Activated CD4-positive, CD25-positive, alpha-beta regulatory T cell treated with anti-CD3 and anti-CD28 coated beads, Interleukin-2, amount 50 U/mL, for 24 hours (primary cell): ENCODE measurements around the gene WNT7B.

Source experiments
- ATAC-seq, 2 donors: fragments of 150-1000 bp; cut with Tn5 transposase; one replicate each; pipeline ENCODE4 v1.10.0; 2021; ENCODE audit warnings: mild to moderate bottlenecking in 1 of 2, moderate library complexity in 1 of 2

The WNT7B gene

GRCh38 chr22:45995405-45996101 lies 18.6 kb upstream of the WNT7B start:
- ATAC-seq, result no peak

GRCh38 chr22:45994491-45995404 lies 17.8 kb upstream of the WNT7B start:
- peak; percentile 60 to 62 for ATAC-seq

GRCh38 chr22:45993841-45994240 lies 16.9 kb upstream of the WNT7B start:
- ATAC-seq, result no peak

- ATAC-seq, result no peak
Measured at GRCh38 chr22:45993143-45993692, 16.3 kb upstream of the WNT7B start.

- ATAC-seq, result no peak
Measured at GRCh38 chr22:45992737-45993136, 15.8 kb upstream of the WNT7B start.

- ATAC-seq, result no peak
Measured at GRCh38 chr22:45991098-45991497, 14.1 kb upstream of the WNT7B start.

- ATAC-seq, result no peak
Measured at GRCh38 chr22:45987136-45987861, 10.3 kb upstream of the WNT7B start.

- ATAC-seq, result no peak
Measured at GRCh38 chr22:45984316-45984916, 7.5 kb upstream of the WNT7B start.

GRCh38 chr22:45983797-45984196 lies 6.8 kb upstream of the WNT7B start:
- ATAC-seq, result no peak

GRCh38 chr22:45980761-45981160 lies 3.8 kb upstream of the WNT7B start:
- ATAC-seq, result no peak

GRCh38 chr22:45980268-45980570 lies 3.3 kb upstream of the WNT7B start:
- no peak for ATAC-seq

GRCh38 chr22:45978275-45978713 lies 1.3 kb upstream of the WNT7B start:
- ATAC-seq, result no peak

GRCh38 chr22:45977551-45978274 lies 751 bp upstream of the WNT7B start:
- ATAC-seq, result no peak

- no peak for ATAC-seq
Measured at GRCh38 chr22:45976254-45977002, 534 bp downstream of the WNT7B start.

- no peak for ATAC-seq
Measured at GRCh38 chr22:45975164-45976161, 1.5 kb downstream of the WNT7B start.

- ATAC-seq, result no peak
Measured at GRCh38 chr22:45974498-45974897, 2.5 kb downstream of the WNT7B start.

- ATAC-seq, result no peak
Measured at GRCh38 chr22:45972889-45973253, 4.1 kb downstream of the WNT7B start.

GRCh38 chr22:45972091-45972888 lies 4.7 kb downstream of the WNT7B start:
- no peak for ATAC-seq

GRCh38 chr22:45971408-45972028 lies 5.4 kb downstream of the WNT7B start:
- no peak for ATAC-seq
